SK-N-SH treated with all-trans-retinoic acid at 6 μM for 48 hours (cell line): ENCODE results near the gene ATAD5.

Experiments used
- ARNTL ChIP-seq: fragments of 450-650 bp; formaldehyde crosslinking; IDR thresholded peaks from 2 replicates; pipeline ENCODE4 v1.5.0; 2020; ENCODE audit warnings: low read depth, mild to moderate bottlenecking, moderate library complexity, borderline replicate concordance
- ESRRG ChIP-seq: fragments of 250-450 bp; sonication (Bioruptor Pico); IDR thresholded peaks from 2 replicates; pipeline ENCODE4 v1.6.1; 2021; ENCODE audit warnings: mild to moderate bottlenecking
- GLIS3 ChIP-seq: fragments of 250-450 bp; sonication (Bioruptor Pico); IDR thresholded peaks from 2 replicates; pipeline ENCODE4 v1.5.0; 2020; ENCODE audit warnings: mild to moderate bottlenecking, moderate library complexity
- POU6F1 ChIP-seq: fragments of 250-450 bp; sonication (Bioruptor Pico); IDR thresholded peaks from 2 replicates; pipeline ENCODE4 v1.8.0; 2021; ENCODE audit warnings: low read depth, mild to moderate bottlenecking, moderate library complexity, borderline replicate concordance
- RARB ChIP-seq: fragments of 250-450 bp; sonication (Bioruptor Pico); IDR thresholded peaks from 2 replicates; pipeline ENCODE4 v1.8.0; 2021; ENCODE audit warnings: mild to moderate bottlenecking, moderate library complexity
- SNAI2 ChIP-seq: fragments of 250-450 bp; sonication (Bioruptor Pico); IDR thresholded peaks from 2 replicates; pipeline ENCODE4 v1.5.0; 2020; ENCODE audit warnings: mild to moderate bottlenecking, moderate library complexity
- ZC3H10 ChIP-seq: fragments of 250-450 bp; sonication (Bioruptor Pico); IDR thresholded peaks from 2 replicates; pipeline ENCODE4 v1.5.1; 2021; ENCODE audit warnings: mild to moderate bottlenecking, moderate library complexity
- ZFP30 ChIP-seq: fragments of 450-650 bp; formaldehyde crosslinking; IDR thresholded peaks from 2 replicates; pipeline ENCODE4 v1.5.0; 2022; ENCODE audit warnings: mild to moderate bottlenecking, moderate library complexity
- ZNF565 ChIP-seq: fragments of 450-650 bp; formaldehyde crosslinking; conservative IDR thresholded peaks from 2 replicates; pipeline ENCODE4 v1.5.0; 2020; ENCODE audit warnings: low read depth, mild to moderate bottlenecking, moderate library complexity
- TF ChIP-seq, protein P1 (sequence below): fragments of 250-450 bp; sonication (Bioruptor Pico); IDR thresholded peaks from 2 replicates; pipeline ENCODE4 v1.5.1; 2020; ENCODE audit warnings: low read depth, mild to moderate bottlenecking, moderate library complexity
- TF ChIP-seq, protein P2 (sequence below): fragments of 250-450 bp; sonication (Bioruptor Pico); IDR thresholded peaks from 2 replicates; pipeline ENCODE4 v1.8.0; 2020; ENCODE audit warnings: mild to moderate bottlenecking, moderate library complexity, borderline replicate concordance

GRCh38 chr17:30793282-30793977, 38.3 kb upstream of the ATAD5 start:
- no peak for TF ChIP-seq RARB (CRISPR knock-in tag)
- TF ChIP-seq ZFP30 (CRISPR knock-in tag): no peak
- no peak for TF ChIP-seq ZNF565 (CRISPR knock-in tag)
- TF ChIP-seq ESRRG: no peak
- TF ChIP-seq, protein P1, sequence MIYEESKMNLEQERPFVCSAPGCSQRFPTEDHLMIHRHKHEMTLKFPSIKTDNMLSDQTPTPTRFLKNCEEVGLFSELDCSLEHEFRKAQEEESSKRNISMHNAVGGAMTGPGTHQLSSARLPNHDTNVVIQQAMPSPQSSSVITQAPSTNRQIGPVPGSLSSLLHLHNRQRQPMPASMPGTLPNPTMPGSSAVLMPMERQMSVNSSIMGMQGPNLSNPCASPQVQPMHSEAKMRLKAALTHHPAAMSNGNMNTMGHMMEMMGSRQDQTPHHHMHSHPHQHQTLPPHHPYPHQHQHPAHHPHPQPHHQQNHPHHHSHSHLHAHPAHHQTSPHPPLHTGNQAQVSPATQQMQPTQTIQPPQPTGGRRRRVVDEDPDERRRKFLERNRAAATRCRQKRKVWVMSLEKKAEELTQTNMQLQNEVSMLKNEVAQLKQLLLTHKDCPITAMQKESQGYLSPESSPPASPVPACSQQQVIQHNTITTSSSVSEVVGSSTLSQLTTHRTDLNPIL (CRISPR knock-in tag): no peak
- no peak for TF ChIP-seq SNAI2 (CRISPR knock-in tag)
- no peak for TF ChIP-seq POU6F1 (CRISPR knock-in tag)
- TF ChIP-seq ZC3H10 (CRISPR knock-in tag): no peak
- TF ChIP-seq, protein P2, sequence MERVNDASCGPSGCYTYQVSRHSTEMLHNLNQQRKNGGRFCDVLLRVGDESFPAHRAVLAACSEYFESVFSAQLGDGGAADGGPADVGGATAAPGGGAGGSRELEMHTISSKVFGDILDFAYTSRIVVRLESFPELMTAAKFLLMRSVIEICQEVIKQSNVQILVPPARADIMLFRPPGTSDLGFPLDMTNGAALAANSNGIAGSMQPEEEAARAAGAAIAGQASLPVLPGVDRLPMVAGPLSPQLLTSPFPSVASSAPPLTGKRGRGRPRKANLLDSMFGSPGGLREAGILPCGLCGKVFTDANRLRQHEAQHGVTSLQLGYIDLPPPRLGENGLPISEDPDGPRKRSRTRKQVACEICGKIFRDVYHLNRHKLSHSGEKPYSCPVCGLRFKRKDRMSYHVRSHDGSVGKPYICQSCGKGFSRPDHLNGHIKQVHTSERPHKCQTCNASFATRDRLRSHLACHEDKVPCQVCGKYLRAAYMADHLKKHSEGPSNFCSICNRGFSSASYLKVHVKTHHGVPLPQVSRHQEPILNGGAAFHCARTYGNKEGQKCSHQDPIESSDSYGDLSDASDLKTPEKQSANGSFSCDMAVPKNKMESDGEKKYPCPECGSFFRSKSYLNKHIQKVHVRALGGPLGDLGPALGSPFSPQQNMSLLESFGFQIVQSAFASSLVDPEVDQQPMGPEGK: no peak
- TF ChIP-seq ARNTL (CRISPR knock-in tag): no peak
- no peak for TF ChIP-seq GLIS3 (CRISPR knock-in tag)
